Measurements from ENCODE around the gene RGS9.
"Not testable (repeated sequence)": the region's sequence is repeated elsewhere in the genome, so short reads cannot be mapped to it uniquely, and the experiment has no call there.

The RGS9 gene

DNA sequence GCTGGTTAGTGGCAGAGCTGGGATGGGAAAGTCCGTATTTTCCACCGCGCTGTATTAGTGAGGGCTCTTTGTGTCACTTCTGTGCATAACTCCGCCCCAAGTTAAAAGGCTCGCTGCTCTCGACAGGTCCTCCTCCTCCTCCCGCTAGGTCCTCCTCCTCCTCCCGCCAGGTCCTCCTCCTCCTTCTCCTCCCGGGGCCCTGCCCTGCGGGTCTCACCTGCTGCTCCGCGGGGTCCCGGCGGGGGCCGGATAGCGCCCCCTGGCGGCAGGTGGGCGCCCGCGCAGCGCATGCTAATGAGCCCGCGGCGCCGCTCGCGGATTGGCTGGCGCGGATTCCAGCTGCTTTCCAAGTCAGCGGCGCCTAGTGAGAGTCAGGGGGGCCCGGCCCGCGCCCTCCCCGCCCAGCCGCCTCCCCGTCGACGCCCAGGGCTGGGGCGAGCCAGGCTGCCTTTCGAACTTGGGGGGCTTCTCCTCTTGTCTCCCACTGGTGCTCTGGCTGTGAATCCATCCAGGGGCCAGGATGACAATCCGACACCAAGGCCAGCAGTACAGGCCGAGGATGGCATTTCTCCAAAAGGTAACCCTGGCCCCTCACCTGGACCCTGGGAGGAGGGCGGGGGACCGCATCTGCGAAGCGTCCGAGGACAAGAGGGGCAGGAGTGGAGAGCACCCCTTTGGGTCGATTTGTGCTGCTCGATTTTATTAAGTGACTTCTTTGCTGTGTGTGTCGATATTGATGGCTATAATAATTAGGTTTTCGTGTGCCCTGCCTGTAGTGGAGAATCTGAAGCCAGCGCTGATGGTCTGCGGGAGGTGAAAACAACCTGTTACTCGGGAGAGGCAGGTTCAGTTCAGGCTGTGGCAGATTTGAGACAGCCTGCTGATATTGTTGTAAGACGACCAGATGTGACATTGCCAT lies at the start of gene RGS9:
Gene RGS9, plus strand, starts transcription at position 350 of the 919 bp plus-strand sequence. Its CDS starts 171 bp downstream, at position 521.
- DNase-seq (ENCODE audit: insufficient read length, low spot score), result peak; percentile 70
- TF ChIP-seq POLR2A (IDR thresholded peaks at IDR 0.05; ENCODE audit: low read depth, low read length), result no peak
- no peak for FAIRE-seq

- no peak for TF ChIP-seq POLR2A (IDR thresholded peaks at IDR 0.05; ENCODE audit: low read depth, low read length)
- FAIRE-seq (no peak), DNase-seq (ENCODE audit: insufficient read length, low spot score) (no peak)
Measured at GRCh38 chr17:65088621-65089360, 48.4 kb upstream of the RGS9 start.

DNA sequence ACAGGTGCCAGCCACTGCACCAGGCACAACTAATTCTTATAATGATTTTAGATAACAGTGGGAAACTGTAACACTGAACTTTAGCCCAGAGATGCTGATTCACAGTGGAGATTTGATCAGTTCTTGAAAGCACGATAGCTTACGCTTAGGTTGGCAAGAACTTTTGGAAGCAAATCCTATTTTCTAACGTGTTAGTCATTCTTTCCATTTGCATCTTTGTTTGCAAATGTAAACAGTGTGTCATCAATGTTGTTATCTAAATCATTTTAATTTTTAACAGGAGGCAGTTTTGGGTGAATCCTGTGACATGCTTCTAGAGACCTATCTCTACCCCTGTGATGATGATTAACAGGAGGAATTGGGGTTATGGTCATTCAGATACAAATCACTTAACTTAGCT lies 44.9 kb upstream of the RGS9 start:
- FAIRE-seq (no peak), DNase-seq (ENCODE audit: insufficient read length, low spot score) (no peak)
- no peak for TF ChIP-seq POLR2A (IDR thresholded peaks at IDR 0.05; ENCODE audit: low read depth, low read length)

DNA sequence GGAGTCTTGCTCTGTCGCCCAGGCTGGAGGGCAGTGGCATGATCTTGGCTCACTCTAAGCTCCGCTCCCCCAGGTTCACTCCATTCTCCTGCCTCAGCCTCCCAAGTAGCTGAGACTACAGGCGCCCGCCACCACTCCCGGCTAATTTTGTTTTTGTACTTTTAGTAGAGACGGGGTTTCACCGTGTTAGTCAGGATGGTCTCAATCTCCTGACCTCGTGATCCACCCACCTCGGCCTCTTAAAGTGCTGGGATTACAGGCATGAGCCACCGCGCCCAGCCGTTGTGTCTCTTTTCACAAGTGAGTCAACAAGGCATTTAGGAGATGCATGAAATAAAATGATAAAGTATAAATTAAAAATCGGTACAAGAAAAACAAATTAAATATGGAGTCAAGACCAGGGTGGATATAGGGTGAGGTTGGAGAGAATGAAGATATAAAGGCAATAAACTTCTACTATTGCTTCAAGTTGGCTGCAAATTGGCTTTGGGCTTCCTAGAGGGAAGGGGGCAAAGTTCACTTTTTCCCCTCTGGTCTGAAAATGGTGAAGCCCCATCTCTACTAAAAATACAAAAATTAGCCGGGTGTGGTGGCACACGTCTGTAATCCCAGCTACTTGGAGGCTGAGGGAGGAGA lies 44.3 kb upstream of the RGS9 start:
- FAIRE-seq; DNase-seq (ENCODE audit: insufficient read length, low spot score): not testable (repeated sequence)

DNA sequence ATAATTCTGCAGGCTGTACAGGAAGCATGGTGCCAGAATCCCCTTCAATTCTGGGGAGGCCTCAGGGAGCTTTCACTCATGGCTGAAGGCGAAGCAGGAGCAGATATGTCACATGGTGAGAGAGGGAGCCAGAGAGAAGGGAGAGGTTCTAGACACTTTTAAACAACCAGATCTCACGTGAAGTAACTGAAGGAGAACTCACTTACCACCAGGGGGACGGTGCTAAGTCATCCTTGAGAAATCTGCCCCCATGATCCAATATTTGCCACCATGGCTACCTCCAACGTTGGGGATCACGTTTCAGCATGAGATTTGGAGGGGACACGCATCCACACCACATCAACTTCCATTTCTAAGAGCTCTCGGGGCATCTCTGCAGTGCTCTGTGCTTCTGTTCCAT lies 43.2 kb upstream of the RGS9 start:
- DNase-seq (ENCODE audit: insufficient read length, low spot score) (no peak), FAIRE-seq (no peak)

GRCh38 chr17:65095465-65095864 lies 41.7 kb upstream of the RGS9 start:
- FAIRE-seq (no peak), DNase-seq (ENCODE audit: insufficient read length, low spot score) (no peak)
- TF ChIP-seq POLR2A (IDR thresholded peaks at IDR 0.05; ENCODE audit: low read depth, low read length), result no peak

More for the DNA sequence above, 43.2 kb upstream of the RGS9 start:
- TF ChIP-seq POLR2A (IDR thresholded peaks at IDR 0.05; ENCODE audit: low read depth, low read length), result no peak

- not testable (repeated sequence) for FAIRE-seq; DNase-seq (ENCODE audit: insufficient read length, low spot score)
Measured at GRCh38 chr17:65096382-65096781, 40.8 kb upstream of the RGS9 start.

- DNase-seq (ENCODE audit: insufficient read length, low spot score) (no peak), FAIRE-seq (no peak)
- TF ChIP-seq POLR2A (IDR thresholded peaks at IDR 0.05; ENCODE audit: low read depth, low read length), result no peak
Measured at GRCh38 chr17:65097110-65097509, 40.1 kb upstream of the RGS9 start.

- TF ChIP-seq POLR2A (IDR thresholded peaks at IDR 0.05; ENCODE audit: low read depth, low read length), result no peak
- FAIRE-seq (no peak), DNase-seq (ENCODE audit: insufficient read length, low spot score) (no peak)
Measured at GRCh38 chr17:65099475-65099874, 37.7 kb upstream of the RGS9 start.

- TF ChIP-seq POLR2A (IDR thresholded peaks at IDR 0.05; ENCODE audit: low read depth, low read length), result no peak
- FAIRE-seq (no peak), DNase-seq (ENCODE audit: insufficient read length, low spot score) (peak; percentile 65)
Measured at GRCh38 chr17:65099941-65100315, 37.2 kb upstream of the RGS9 start.

DNA sequence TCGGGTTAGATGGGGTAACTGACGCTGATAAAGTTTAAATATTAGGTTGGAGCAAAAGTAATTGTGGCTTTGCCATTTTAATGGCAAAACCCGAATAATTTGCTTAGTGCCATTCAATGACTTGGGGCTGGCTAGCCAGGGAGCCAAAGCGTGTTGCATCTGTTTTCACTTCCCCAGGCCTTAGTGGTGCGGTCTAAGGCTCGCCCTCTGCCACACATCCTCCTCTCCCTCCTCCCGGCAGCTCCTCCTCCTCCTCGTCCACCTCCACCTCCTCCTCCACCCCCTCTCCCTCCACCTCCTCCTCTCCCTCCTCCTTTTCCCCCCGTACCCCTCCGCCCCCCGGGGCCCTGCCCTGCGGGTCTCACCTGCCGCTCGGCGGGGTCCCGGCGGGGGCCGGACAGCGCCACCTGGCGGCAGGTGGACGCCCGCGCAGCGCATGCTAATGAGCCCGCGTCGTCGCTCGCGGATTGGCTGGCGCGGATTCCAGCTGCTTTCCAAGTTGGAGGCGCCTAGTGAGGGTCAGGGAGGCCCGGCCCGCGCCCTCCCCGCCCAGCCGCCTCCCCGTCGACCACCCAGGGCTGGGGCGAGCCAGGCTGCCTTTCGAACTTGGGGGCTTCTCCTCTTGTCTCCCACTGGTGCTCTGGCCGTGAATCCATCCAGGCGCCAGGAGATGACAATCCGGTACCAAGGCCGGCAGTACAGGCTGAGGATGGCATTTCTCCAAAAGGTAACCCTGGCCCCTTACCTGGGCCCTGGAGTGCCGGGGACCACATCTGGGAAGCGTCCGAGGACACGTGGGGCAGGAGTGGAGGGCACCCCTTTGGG lies 36.6 kb upstream of the RGS9 start:
- FAIRE-seq (no peak), DNase-seq (ENCODE audit: insufficient read length, low spot score) (peak; percentile 58)
- TF ChIP-seq POLR2A (IDR thresholded peaks at IDR 0.05; ENCODE audit: low read depth, low read length), result no peak

DNA sequence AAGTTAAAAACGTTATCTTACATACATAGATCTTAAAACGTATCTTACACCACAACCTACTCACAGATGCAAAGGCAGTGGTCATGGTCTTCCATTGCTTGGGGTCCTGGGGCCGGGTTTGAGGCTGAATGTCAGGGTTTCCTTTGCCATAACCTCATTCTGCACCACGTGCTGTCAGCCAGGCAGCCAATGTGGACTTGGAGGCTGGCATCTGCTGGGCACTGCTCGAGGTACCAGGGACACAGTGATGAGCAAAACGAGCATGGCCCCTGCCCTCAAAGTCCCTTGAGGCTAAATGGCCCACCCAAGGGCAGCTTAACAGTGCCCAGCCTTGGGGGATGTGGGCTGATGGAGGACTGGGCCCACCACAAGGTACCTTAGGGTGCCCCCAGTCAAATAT lies 35.8 kb upstream of the RGS9 start:
- FAIRE-seq, result no peak
- DNase-seq (ENCODE audit: insufficient read length, low spot score), result no peak
- no peak for TF ChIP-seq POLR2A (IDR thresholded peaks at IDR 0.05; ENCODE audit: low read depth, low read length)

DNA sequence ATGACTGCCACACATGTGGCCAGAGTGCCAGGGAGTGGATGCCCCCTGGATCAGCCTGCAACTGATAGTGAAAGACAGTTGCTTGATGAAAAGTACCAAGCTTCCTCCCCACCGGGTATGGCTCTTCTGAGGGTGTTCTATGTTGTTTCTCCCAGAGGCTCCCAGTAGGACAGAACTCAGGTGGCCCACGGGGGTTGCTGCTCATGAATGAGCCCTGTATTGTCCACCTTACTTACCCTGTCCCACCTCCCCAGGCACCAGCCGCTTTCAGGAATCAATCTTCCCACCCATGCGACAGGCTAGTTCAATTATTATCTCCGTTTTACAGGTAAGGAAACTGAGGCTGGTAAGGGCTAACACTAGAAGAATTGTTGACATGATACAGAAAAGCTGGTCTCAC lies 34.9 kb upstream of the RGS9 start:
- FAIRE-seq, result no peak
- TF ChIP-seq POLR2A (IDR thresholded peaks at IDR 0.05; ENCODE audit: low read depth, low read length), result no peak

More for the DNA sequence above, 34.9 kb upstream of the RGS9 start:
- no peak for DNase-seq (ENCODE audit: insufficient read length, low spot score)
